HepG2 (cell line): Measurements from ENCODE around the gene ABCB7. TPM values are rescaled to one million over a fixed set of nuclear protein-coding genes. Genes with fewer than 3 reads are reported as not detected.

Experiments
- ATAC-seq: fragments of 200-7000 bp; cut with Tn5 transposase; 3 replicates; pipeline ENCODE4 v1.9.1; 2020; ENCODE audit warnings: mild to moderate bottlenecking, moderate library complexity
- BruUV-seq: library from RNA; stranded (reverse); fragments of 400-500 nt; replicated peaks from 2 replicates; lab custom pipeline; 2021; lab: Mats Ljungman, UMichigan
- CTCF ChIA-PET: fragments of 300-600 bp; formaldehyde crosslinking; extraction: SDS; loops from one replicate; lab custom pipeline; 2021; ENCODE audit warnings: low total read pairs, inconsistent platforms, low intra/inter-chr PET ratio; lab: Yijun Ruan, JAX
- POLR2A ChIA-PET: fragments of 350-600 bp; sonication (Branson Sonifier 250); formaldehyde crosslinking; loops from one replicate; lab custom pipeline; 2020; ENCODE audit warnings: antibody characterized with exemption, inconsistent platforms; lab: Yijun Ruan, JAX
- DNase-seq: peaks from one replicate; pipeline ENCODE4 v3.0.0-alpha.2; 2015; ENCODE audit warnings: low spot score
- FAIRE-seq: peaks from 3 replicates; lab custom pipeline; 2011; peaks lifted over from hg19 to GRCh38; lab: Jason Lieb, UNC
- H2AFZ ChIP-seq: one replicate; pipeline ENCODE4 v1.6.1; 2011; ENCODE audit warnings: low read length, inconsistent platforms
- H3K27ac ChIP-seq: fragments of 300-600 bp; 3 replicates; pipeline ENCODE4 v1.8.0; 2011; ENCODE audit warnings: mixed run types, mild to moderate bottlenecking, mixed read lengths, low read length, inconsistent platforms; ENCODE audit not compliant: insufficient read depth; ENCODE audit errors: extremely low read length
- H3K27me3 ChIP-seq, 2 experiments: fragments of 200-600 bp in 1 of 2; 2 replicates in 1 of 2; 3 replicates in 1 of 2; pipeline versions ENCODE4 v1.6.0 to v1.8.0; 2011; ENCODE audit warnings: low read length in 2 of 2, mild to moderate bottlenecking in 2 of 2, moderate library complexity in 2 of 2, inconsistent platforms in 1 of 2; ENCODE audit not compliant: insufficient read depth in 2 of 2, control insufficient read depth in 1 of 2
- H3K36me3 ChIP-seq, 2 experiments: fragments of 200-600 bp in 1 of 2; replicated peaks in 1 of 2; 2 replicates in 1 of 2; 3 replicates in 1 of 2; pipeline versions ENCODE4 v1.5.1 to v1.8.0; 2011; ENCODE audit warnings: low read length in 2 of 2, inconsistent platforms in 1 of 2; ENCODE audit not compliant: insufficient read depth in 2 of 2, control insufficient read depth in 1 of 2
- H3K4me1 ChIP-seq: 2 replicates; pipeline ENCODE4 v1.5.1; 2012; ENCODE audit warnings: low read length, inconsistent platforms; ENCODE audit not compliant: insufficient read depth
- H3K4me2 ChIP-seq: 2 replicates; pipeline ENCODE4 v1.6.0; 2011; ENCODE audit warnings: low read depth, low read length, inconsistent platforms
- H3K4me3 ChIP-seq, 3 experiments: fragments of 200-600 bp in 1 of 3; sonication (generic), shearing (Covaris generic) in 1 of 3; replicated peaks in 1 of 3; 2 replicates each; pipeline ENCODE4 v1.5.1; 2011 to 2016; ENCODE audit warnings: low read length in 3 of 3, inconsistent platforms in 2 of 3, low read depth in 2 of 3, mild to moderate bottlenecking in 2 of 3, control low read depth in 1 of 3, mixed read lengths in 1 of 3; ENCODE audit not compliant: insufficient read depth in 1 of 3
- H3K79me2 ChIP-seq: one replicate; pipeline ENCODE4 v1.6.1; 2011; ENCODE audit warnings: low read length, inconsistent platforms; ENCODE audit not compliant: insufficient read depth
- H3K9ac ChIP-seq: 2 replicates; pipeline ENCODE4 v1.6.0; 2011; ENCODE audit warnings: mild to moderate bottlenecking, low read depth, low read length, inconsistent platforms; ENCODE audit not compliant: insufficient read depth
- H3K9me3 ChIP-seq: 2 replicates; pipeline ENCODE4 v1.5.1; 2012; ENCODE audit warnings: mild to moderate bottlenecking, low read length
- H4K20me1 ChIP-seq: 2 replicates; pipeline ENCODE4 v1.6.0; 2011; ENCODE audit warnings: inconsistent platforms, mild to moderate bottlenecking, low read length, moderate library complexity; ENCODE audit not compliant: insufficient read depth
- EED ChIP-seq: sonication (generic); formaldehyde crosslinking; IDR thresholded peaks from 2 replicates; pipeline ENCODE4 v1.5.0; 2020; ENCODE audit warnings: mild to moderate bottlenecking, missing genetic modification reagents
- HNRNPUL1 ChIP-seq: fragments of 200-400 bp; formaldehyde crosslinking; IDR thresholded peaks from 2 replicates; pipeline ENCODE4 v1.6.1; 2017; ENCODE audit warnings: low read depth, mild to moderate bottlenecking, low read length, moderate library complexity
- MTF1 ChIP-seq: sonication (generic); formaldehyde crosslinking; IDR thresholded peaks from 2 replicates; pipeline ENCODE4 v1.5.0; 2020; ENCODE audit warnings: missing genetic modification reagents
- MXI1 ChIP-seq: IDR thresholded peaks from 3 replicates; pipeline ENCODE4 v1.6.1; 2012; ENCODE audit warnings: low read depth, low read length, inconsistent platforms, borderline replicate concordance
- NR2F6 ChIP-seq, 2 experiments: IDR thresholded peaks; 2 replicates each; pipeline ENCODE4 v1.6.1; 2016; ENCODE audit warnings: antibody characterized with exemption in 1 of 2, mild to moderate bottlenecking in 1 of 2
- THYN1 ChIP-seq: sonication (generic); formaldehyde crosslinking; IDR thresholded peaks from 2 replicates; pipeline ENCODE4 v1.8.1; 2023; ENCODE audit warnings: low read depth, mild to moderate bottlenecking, moderate library complexity, missing genetic modification reagents, borderline replicate concordance
- TSC22D2 ChIP-seq: sonication (generic); formaldehyde crosslinking; IDR thresholded peaks from 2 replicates; pipeline ENCODE4 v1.5.1; 2020; ENCODE audit warnings: missing genetic modification reagents, mild to moderate bottlenecking, borderline replicate concordance
- ZMAT3 ChIP-seq: sonication (generic); formaldehyde crosslinking; conservative IDR thresholded peaks from 2 replicates; pipeline ENCODE4 v1.7.0; 2021; ENCODE audit warnings: missing genetic modification reagents
- ZMYM3 ChIP-seq: sonication (generic); formaldehyde crosslinking; IDR thresholded peaks from 2 replicates; pipeline ENCODE4 v1.5.1; 2020; ENCODE audit warnings: mild to moderate bottlenecking, missing genetic modification reagents
- ZNF160 ChIP-seq: sonication (generic); formaldehyde crosslinking; IDR thresholded peaks from 2 replicates; pipeline ENCODE4 v1.8.0; 2022; ENCODE audit warnings: mild to moderate bottlenecking, inconsistent platforms, missing genetic modification reagents
- ZNF317 ChIP-seq: sonication (generic); formaldehyde crosslinking; IDR thresholded peaks from 2 replicates; pipeline ENCODE4 v1.5.0; 2020; ENCODE audit warnings: mild to moderate bottlenecking, missing genetic modification reagents
- ZNF510 ChIP-seq: sonication (generic); formaldehyde crosslinking; IDR thresholded peaks from 2 replicates; pipeline ENCODE4 v1.4.0; 2020; ENCODE audit warnings: low read depth, mild to moderate bottlenecking, missing genetic modification reagents
- ZNF713 ChIP-seq: sonication (generic); formaldehyde crosslinking; IDR thresholded peaks from 2 replicates; pipeline ENCODE4 v1.4.0; 2020; ENCODE audit warnings: mild to moderate bottlenecking, missing genetic modification reagents
- WGBS: methylation state at CpG from one replicate; pipeline ENCODE4 v1.1.6; 2017; ENCODE audit warnings: low lambda C conversion rate; 5-methylcytosine and 5-hydroxymethylcytosine counted together
- in situ Hi-C: cut with HindIII; loops from 2 replicates; pipeline ENCODE4 v1.10.0; 2017; ENCODE audit warnings: low pct_unique_long_range_greater_than_20kb; ENCODE audit not compliant: extremely low pct_ligation_motif_present
- intact Hi-C: fragments of 100-400 bp; cut with micrococcal nuclease; formaldehyde crosslinking; loops from one replicate; pipeline ENCODE4 v1.10.0; 2022; ENCODE audit not compliant: unreplicated experiment
- polyA plus RNA-seq, 8 experiments: library from polyadenylated mRNA; depleted of rRNA in 3 of 8; stranded (reverse) in 7 of 8; unstranded in 1 of 8; fragments of >200 nt; fragmentation: Illumina TruSeq in 4 of 8; extraction: Trizol in 4 of 8; gene quantifications; 2 replicates each; pipeline versions ENCODE4 v1.2.1 to v1.2.3, GENCODE V29; 2011 to 2016; ENCODE audit warnings: low read depth in 4 of 8, missing spikeins in 1 of 8, mixed read lengths in 1 of 8; ENCODE audit not compliant: insufficient read depth in 1 of 8
- total RNA-seq, 5 experiments: library from RNA; depleted of rRNA; stranded (reverse); fragments of >200 nt; fragmentation: Illumina TruSeq; extraction: Trizol; gene quantifications; 2 replicates each; pipeline ENCODE4 v1.2.3, GENCODE V29; 2016; ENCODE audit warnings: low read depth in 1 of 5
- TF ChIP-seq, protein P1 (sequence below): IDR thresholded peaks from 2 replicates; pipeline ENCODE4 v1.6.1; 2016; ENCODE audit warnings: missing biosample characterization, missing genetic modification reagents, low read depth
- TF ChIP-seq, protein P2 (sequence below): sonication (generic); formaldehyde crosslinking; IDR thresholded peaks from 2 replicates; pipeline ENCODE4 v1.4.0; 2020; ENCODE audit warnings: mild to moderate bottlenecking, low read depth, missing genetic modification reagents

Gene ABCB7
- total and polyA plus RNA-seq, 2 of the 13 experiments (the other 11 are each of a cell fraction or from before 2014, with no cell fraction given) = 27.7 to 28.7 TPM

DNA sequence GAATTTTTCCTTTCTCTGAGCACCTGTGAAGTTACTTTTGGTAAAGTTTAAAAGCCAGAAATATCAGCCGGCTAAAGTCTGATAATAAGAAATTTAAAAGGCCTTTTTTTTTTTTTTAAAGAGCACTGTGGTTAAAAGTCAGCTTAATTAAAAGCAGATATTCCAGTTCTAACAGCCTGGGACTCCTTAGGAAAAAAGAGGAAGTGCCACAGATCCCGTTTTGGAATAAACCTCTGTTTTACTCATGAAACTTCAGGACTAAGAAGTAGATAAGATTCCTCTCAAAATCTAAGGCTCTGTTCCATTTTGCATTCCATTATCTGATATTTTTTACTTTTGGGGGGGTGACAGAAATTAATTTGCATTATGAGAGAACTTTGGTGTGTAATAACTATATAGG lies 37.8 kb downstream of the ABCB7 start:
- H2AFZ ChIP-seq = no peak overlapping the region
- no peak overlapping the region for H3K27ac ChIP-seq
- no peaks in the 10 kb centered on the region for H3K4me1 ChIP-seq
- no peak overlapping the region for H3K4me3 ChIP-seq
- H3K36me3 ChIP-seq = no peaks in the 10 kb centered on the region
- H3K79me2 ChIP-seq = no peaks in the 10 kb centered on the region
- intact Hi-C loops = no loop called here
- 87% methylated on average over 2 of the region's 2 CpGs for WGBS
- in situ Hi-C loops = no loop called here
- FAIRE-seq = no peak
- H3K4me2 ChIP-seq = no peak overlapping the region
- ChIA-PET POLR2A (no interaction called here), CTCF (no interaction called here)
- H3K9me3 ChIP-seq = no peaks in the 10 kb centered on the region
- H4K20me1 ChIP-seq = no peaks in the 10 kb centered on the region
- no peak overlapping the region for H3K9ac ChIP-seq
- no peaks in the 10 kb centered on the region for H3K27me3 ChIP-seq
- no TSS peak for BruUV-seq
- ATAC-seq = no peak
- TF ChIP-seq EED (CRISPR knock-in tag) = no peak
- no peak for TF ChIP-seq ZNF160 (CRISPR knock-in tag)
- no peak for TF ChIP-seq ZNF713 (CRISPR knock-in tag)
- TF ChIP-seq, protein P1, sequence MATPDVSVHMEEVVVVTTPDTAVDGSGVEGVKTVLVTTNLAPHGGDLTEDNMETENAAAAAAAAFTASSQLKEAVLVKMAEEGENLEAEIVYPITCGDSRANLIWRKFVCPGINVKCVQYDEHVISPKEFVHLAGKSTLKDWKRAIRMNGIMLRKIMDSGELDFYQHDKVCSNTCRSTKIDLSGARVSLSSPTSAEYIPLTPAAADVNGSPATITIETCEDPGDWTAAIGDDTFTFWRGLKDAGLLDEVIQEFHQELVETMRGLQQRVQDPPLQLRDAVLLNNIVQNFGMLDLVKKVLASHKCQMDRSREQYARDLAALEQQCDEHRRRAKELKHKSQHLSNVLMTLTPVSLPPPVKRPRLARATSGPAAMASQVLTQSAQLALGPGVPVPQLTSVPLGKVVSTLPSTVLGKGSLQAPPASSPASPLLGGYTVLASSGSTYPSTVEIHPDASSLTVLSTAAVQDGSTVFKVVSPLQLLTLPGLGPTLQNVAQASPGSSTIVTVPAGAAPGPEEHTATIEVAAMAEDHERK (CRISPR knock-in tag) = no peak
- no peak for DNase-seq

DNA sequence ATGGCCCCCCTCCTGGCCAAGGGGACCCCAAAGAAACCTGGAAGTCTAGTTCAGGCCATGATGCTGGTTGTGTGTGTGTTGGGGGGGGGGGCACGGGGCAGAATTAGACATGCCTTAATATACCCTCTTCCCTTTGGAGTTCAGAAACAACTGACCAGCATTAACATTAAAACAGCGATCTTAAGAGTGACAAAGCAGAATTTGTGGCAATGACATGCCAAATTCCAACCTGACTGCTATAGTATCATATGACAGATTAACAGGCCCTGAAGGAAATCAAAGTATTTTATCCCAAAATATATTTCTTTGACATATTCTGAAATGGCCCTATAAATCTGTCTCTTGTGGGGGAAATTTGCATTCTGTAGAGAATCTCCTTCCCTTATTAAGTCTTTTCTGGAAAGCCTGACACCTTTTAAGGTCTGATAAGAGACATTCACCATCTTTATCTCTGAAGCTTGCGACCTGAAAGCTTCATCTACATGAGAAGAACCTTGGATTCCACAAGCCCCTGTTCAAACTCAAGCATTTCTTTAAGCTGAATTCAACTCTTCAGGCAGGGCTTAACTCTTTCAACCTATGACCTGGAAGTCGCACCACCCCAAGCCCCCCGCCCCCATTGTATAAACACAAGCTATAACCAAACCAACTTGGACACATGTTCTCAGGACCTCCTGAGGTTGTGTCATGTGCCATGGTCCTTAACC lies 40.2 kb downstream of the ABCB7 start:
- Histone ChIP-seq H3K4me3 (no peak overlapping the region), H3K4me1 (no peaks in the 10 kb centered on the region), H3K36me3 (no peaks in the 10 kb centered on the region), H3K27me3 (no peaks in the 10 kb centered on the region), H4K20me1 (no peaks in the 10 kb centered on the region), H3K4me2 (no peak overlapping the region), H3K27ac (no peak overlapping the region), H3K9me3 (no peaks in the 10 kb centered on the region), H2AFZ (no peak overlapping the region), H3K9ac (no peak overlapping the region), H3K79me2 (no peaks in the 10 kb centered on the region)
- ChIA-PET CTCF (no interaction called here), POLR2A (no interaction called here)
- DNase-seq (no peak), FAIRE-seq (no peak), ATAC-seq (no peak)
- intact Hi-C loops (no loop called here), in situ Hi-C loops (no loop called here)
- BruUV-seq = no TSS peak
- no peak for TF ChIP-seq NR2F6 (IDR thresholded peaks at IDR 0.05)
- TF ChIP-seq NR2F6 (CRISPR knock-in tag; IDR thresholded peaks at IDR 0.05) = no peak
- no peak for TF ChIP-seq MTF1 (CRISPR knock-in tag)
- no peak for TF ChIP-seq HNRNPUL1
- no peak for TF ChIP-seq ZNF510 (CRISPR knock-in tag)
- TF ChIP-seq, protein P2, sequence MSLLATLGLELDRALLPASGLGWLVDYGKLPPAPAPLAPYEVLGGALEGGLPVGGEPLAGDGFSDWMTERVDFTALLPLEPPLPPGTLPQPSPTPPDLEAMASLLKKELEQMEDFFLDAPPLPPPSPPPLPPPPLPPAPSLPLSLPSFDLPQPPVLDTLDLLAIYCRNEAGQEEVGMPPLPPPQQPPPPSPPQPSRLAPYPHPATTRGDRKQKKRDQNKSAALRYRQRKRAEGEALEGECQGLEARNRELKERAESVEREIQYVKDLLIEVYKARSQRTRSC (CRISPR knock-in tag) = no peak
- TF ChIP-seq ZMAT3 (CRISPR knock-in tag) = no peak
- no peak for TF ChIP-seq MXI1
- TF ChIP-seq THYN1 (CRISPR knock-in tag) = no peak
- TF ChIP-seq ZNF317 (CRISPR knock-in tag) = no peak
- TF ChIP-seq TSC22D2 (CRISPR knock-in tag) = no peak
- no peak for TF ChIP-seq ZMYM3
- WGBS = 100% methylated on average over 4 of the region's 5 CpGs
